Keratinocyte (primary cell): ENCODE results near the gene ATL2. TPM values are rescaled to one million over a fixed set of nuclear protein-coding genes. Genes with fewer than 3 reads are reported as not detected.

ENCODE experiments used
- DNase-seq: peaks from one replicate; pipeline ENCODE4 v3.0.0-alpha.2; 2011; ENCODE audit warnings: low read depth, missing footprints, low spot score
- FAIRE-seq: peaks from 2 replicates; lab custom pipeline; 2011; peaks lifted over from hg19 to GRCh38; lab: Jason Lieb, UNC
- H2AFZ ChIP-seq: 2 replicates; pipeline ENCODE4 v1.6.0; 2012; ENCODE audit warnings: low read length, control low read depth, inconsistent platforms; ENCODE audit not compliant: control insufficient read depth
- H3K27ac ChIP-seq: 2 replicates; pipeline ENCODE4 v1.5.1; 2011; ENCODE audit warnings: low read length; ENCODE audit not compliant: control insufficient read depth, insufficient read depth
- H3K27me3 ChIP-seq: 3 replicates; pipeline ENCODE4 v1.6.0; 2011; ENCODE audit warnings: low read length; ENCODE audit not compliant: control insufficient read depth, insufficient read depth; ENCODE audit errors: extremely low read depth
- H3K36me3 ChIP-seq, 2 experiments: 2 replicates in 1 of 2; 3 replicates in 1 of 2; pipeline ENCODE4 v1.5.1; 2011; ENCODE audit warnings: low read length in 2 of 2, mild to moderate bottlenecking in 1 of 2; ENCODE audit not compliant: control insufficient read depth in 2 of 2, insufficient read depth in 2 of 2; ENCODE audit errors: extremely low read depth in 1 of 2
- H3K4me1 ChIP-seq: 3 replicates; pipeline ENCODE4 v1.5.1; 2011; ENCODE audit warnings: low read length; ENCODE audit not compliant: control insufficient read depth, insufficient read depth; ENCODE audit errors: extremely low read depth
- H3K4me2 ChIP-seq: 3 replicates; pipeline ENCODE4 v1.6.0; 2011; ENCODE audit warnings: low read depth, low read length; ENCODE audit not compliant: control insufficient read depth, insufficient read depth; ENCODE audit errors: extremely low read depth
- H3K4me3 ChIP-seq, 3 experiments: fragments of 200-600 bp in 1 of 3; sonication (generic) in 1 of 3; 2 replicates in 2 of 3; 3 replicates in 1 of 3; pipeline ENCODE4 v1.5.1; 2011 to 2016; ENCODE audit warnings: low read length in 3 of 3, mild to moderate bottlenecking in 3 of 3, control low read depth in 2 of 3, inconsistent platforms in 1 of 3, low read depth in 1 of 3, mixed read lengths in 1 of 3, mixed run types in 1 of 3, moderate library complexity in 1 of 3; ENCODE audit not compliant: control insufficient read depth in 2 of 3, insufficient read depth in 2 of 3; ENCODE audit errors: extremely low read depth in 1 of 3
- H3K79me2 ChIP-seq: 2 replicates; pipeline ENCODE4 v1.6.0; 2012; ENCODE audit warnings: low read length; ENCODE audit not compliant: control insufficient read depth, insufficient read depth
- H3K9ac ChIP-seq: 3 replicates; pipeline ENCODE4 v1.6.0; 2011; ENCODE audit warnings: low read length; ENCODE audit not compliant: control insufficient read depth, insufficient read depth; ENCODE audit errors: extremely low read depth
- H3K9me1 ChIP-seq: 3 replicates; pipeline ENCODE4 v1.6.0; 2011; ENCODE audit warnings: low read length; ENCODE audit not compliant: control insufficient read depth, insufficient read depth; ENCODE audit errors: extremely low read depth
- H3K9me3 ChIP-seq: 2 replicates; pipeline ENCODE4 v1.5.1; 2012; ENCODE audit warnings: low read depth, low read length; ENCODE audit not compliant: control insufficient read depth
- H4K20me1 ChIP-seq: 3 replicates; pipeline ENCODE4 v1.6.0; 2011; ENCODE audit warnings: low read length; ENCODE audit not compliant: control insufficient read depth, insufficient read depth; ENCODE audit errors: extremely low read depth
- EZH2 ChIP-seq: IDR thresholded peaks from one replicate; pipeline ENCODE4 v1.6.1; 2012; ENCODE audit warnings: inconsistent platforms, mild to moderate bottlenecking, low read length, moderate library complexity
- dilution Hi-C: fragments of 300-500 bp; cut with MboI; formaldehyde crosslinking; loops from one replicate; pipeline ENCODE4 v1.7.0; 2020; ENCODE audit warnings: low sequenced_read_pairs; ENCODE audit not compliant: extremely low pct_ligation_motif_present
- polyA plus RNA-seq, 5 experiments: library from polyadenylated mRNA; depleted of rRNA in 3 of 5; stranded (reverse) in 3 of 5; stranded (forward) in 1 of 5; unstranded in 1 of 5; fragments of >200 nt; gene quantifications; 1 replicate in 1 of 5; 2 replicates in 3 of 5; 3 replicates in 1 of 5; pipeline versions ENCODE4 v1.2.1 to v1.2.3, GENCODE V29; 2011 to 2012; ENCODE audit warnings: missing spikeins in 2 of 5, low read depth in 1 of 5, low replicate concordance in 1 of 5
- TF ChIP-seq, protein P1 (sequence below), 3 experiments: IDR thresholded peaks in 1 of 3; conservative IDR thresholded peaks in 1 of 3; optimal IDR thresholded peaks in 1 of 3; 2 replicates in 2 of 3; 3 replicates in 1 of 3; pipeline versions ENCODE3 to v1.5.1; 2011; ENCODE audit warnings: low read length in 3 of 3, mild to moderate bottlenecking in 3 of 3, moderate library complexity in 2 of 3, control low read depth in 1 of 3, inconsistent platforms in 1 of 3; ENCODE audit not compliant: insufficient read depth in 2 of 3; ENCODE audit errors: extremely low read depth in 1 of 3

Gene ATL2
- polyA plus RNA-seq, 1 donor (not counting 4 experiments of a cell fraction or from before 2014, with no cell fraction given) = 83.2 TPM

DNA sequence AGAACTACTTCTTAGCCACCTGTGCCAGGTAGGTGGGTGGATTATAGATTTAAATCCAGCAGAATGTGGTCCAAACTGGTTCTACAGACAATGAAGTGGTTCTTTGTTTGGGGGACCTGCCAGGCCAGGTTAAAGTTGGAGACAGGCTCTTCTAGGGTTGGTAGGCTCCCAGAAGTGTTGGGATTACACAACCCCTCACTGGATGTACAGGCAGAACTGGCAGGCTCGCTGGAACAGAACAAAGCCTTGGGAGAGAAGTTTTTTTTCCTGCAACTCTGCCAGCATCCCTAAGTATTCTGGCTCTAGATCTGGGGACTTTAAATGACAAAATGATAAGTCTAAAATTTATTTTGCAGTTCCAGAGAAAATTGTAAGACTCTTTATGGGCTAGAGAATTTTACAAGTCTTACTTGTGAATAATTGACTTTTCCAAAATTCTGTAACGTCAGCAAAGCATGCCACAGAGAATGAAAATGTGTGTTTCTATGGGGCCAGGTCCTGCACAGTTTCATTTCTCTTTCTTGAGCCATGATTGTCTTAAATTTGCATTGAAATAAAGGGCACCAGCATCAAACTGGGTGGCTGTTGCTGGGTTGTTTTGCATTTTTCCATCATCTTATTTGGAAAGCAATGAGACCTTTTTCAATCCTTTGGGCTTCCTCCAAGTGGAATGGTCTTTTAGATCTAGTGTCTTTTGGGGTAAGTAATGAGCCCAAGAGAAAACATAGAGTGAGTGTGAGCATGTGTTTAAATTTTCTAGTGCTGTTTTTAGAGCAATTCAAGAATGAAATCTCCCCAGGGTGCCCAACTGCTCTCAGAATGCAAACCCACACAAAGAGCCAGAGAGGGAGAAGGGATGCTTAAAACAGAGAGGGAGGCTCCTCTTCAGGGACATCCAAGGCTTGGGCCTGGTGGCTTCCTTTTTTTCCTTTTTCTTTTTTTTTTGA, 32.4 kb upstream of the ATL2 start:
- no peaks in the 10 kb centered on the region for H4K20me1 ChIP-seq
- no peaks in the 10 kb centered on the region for H3K79me2 ChIP-seq
- no peak overlapping the region for H2AFZ ChIP-seq
- FAIRE-seq = no peak
- no peaks in the 10 kb centered on the region for H3K4me1 ChIP-seq
- no peaks in the 10 kb centered on the region for H3K9me1 ChIP-seq
- no peak for DNase-seq
- H3K9ac ChIP-seq = no peak overlapping the region
- dilution Hi-C loops = no loop called here
- no peak overlapping the region for H3K4me3 ChIP-seq
- H3K27me3 ChIP-seq = no peaks in the 10 kb centered on the region
- no peak overlapping the region for H3K4me2 ChIP-seq
- TF ChIP-seq, protein P1, sequence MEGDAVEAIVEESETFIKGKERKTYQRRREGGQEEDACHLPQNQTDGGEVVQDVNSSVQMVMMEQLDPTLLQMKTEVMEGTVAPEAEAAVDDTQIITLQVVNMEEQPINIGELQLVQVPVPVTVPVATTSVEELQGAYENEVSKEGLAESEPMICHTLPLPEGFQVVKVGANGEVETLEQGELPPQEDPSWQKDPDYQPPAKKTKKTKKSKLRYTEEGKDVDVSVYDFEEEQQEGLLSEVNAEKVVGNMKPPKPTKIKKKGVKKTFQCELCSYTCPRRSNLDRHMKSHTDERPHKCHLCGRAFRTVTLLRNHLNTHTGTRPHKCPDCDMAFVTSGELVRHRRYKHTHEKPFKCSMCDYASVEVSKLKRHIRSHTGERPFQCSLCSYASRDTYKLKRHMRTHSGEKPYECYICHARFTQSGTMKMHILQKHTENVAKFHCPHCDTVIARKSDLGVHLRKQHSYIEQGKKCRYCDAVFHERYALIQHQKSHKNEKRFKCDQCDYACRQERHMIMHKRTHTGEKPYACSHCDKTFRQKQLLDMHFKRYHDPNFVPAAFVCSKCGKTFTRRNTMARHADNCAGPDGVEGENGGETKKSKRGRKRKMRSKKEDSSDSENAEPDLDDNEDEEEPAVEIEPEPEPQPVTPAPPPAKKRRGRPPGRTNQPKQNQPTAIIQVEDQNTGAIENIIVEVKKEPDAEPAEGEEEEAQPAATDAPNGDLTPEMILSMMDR (optimal IDR thresholded peaks at IDR 0.05 in 1 of 3, IDR thresholded peaks at IDR 0.05 in 1 of 3, conservative IDR thresholded peaks at IDR 0.05 in 1 of 3; ENCODE audit: extremely low read depth in 1 of 3, insufficient read depth in 2 of 3, low read length in 3 of 3) = no peak
- TF ChIP-seq EZH2 = no peak
- H3K27ac ChIP-seq = no peak overlapping the region
- peaks cover 2% of the 10 kb centered on the region for H3K9me3 ChIP-seq
- H3K36me3 ChIP-seq = no peaks in the 10 kb centered on the region

DNA sequence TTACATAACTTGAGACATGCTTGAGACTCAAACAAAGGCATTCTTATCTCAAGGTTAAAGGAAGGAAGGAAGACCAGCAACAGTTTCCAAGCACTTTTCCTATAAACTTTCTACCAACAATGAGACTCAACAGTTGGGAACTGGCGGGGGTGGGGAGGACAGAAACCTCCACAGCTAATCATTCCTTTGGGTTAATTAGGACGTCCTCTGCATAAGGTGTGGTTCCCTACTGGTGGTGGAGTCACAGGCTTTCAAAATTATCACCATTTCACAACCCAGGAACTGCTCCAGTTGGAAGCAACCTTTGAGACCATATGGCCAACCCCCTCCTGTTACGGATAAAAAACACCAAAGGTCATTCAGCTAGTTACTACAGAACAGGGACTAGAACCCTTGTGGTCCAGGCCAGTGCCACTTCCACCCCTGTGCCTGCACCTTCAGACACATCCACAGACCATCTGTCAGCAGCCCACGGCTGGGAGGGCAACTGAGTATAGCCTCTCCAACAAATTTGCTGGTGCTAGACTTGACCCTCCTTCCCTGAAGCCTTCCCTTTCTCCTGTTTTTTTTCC, 30.1 kb upstream of the ATL2 start:
- Histone ChIP-seq H3K79me2 (no peaks in the 10 kb centered on the region), H3K36me3 (no peaks in the 10 kb centered on the region), H3K4me1 (no peaks in the 10 kb centered on the region), H3K27ac (no peak overlapping the region), H4K20me1 (no peaks in the 10 kb centered on the region), H3K9me3 (no peaks in the 10 kb centered on the region), H2AFZ (no peak overlapping the region), H3K4me2 (no peak overlapping the region), H3K27me3 (no peaks in the 10 kb centered on the region), H3K9me1 (no peaks in the 10 kb centered on the region), H3K9ac (no peak overlapping the region), H3K4me3 (no peak overlapping the region)
- no peak for FAIRE-seq
- TF ChIP-seq EZH2 = no peak
- TF ChIP-seq, protein P1 (optimal IDR thresholded peaks at IDR 0.05 in 1 of 3, IDR thresholded peaks at IDR 0.05 in 1 of 3, conservative IDR thresholded peaks at IDR 0.05 in 1 of 3; ENCODE audit: extremely low read depth in 1 of 3, insufficient read depth in 2 of 3, low read length in 3 of 3) = no peak
- no peak for DNase-seq
- dilution Hi-C loops = no loop called here
